Activated CD4-positive, alpha-beta T cell treated with anti-CD3 and anti-CD28 coated beads, Interleukin-2, amount 10 ng/mL, durations not matched to agents 24 days and 14 days (primary cell): ENCODE data around the gene RNF180. TPM values are rescaled to one million over a fixed set of nuclear protein-coding genes. Genes with fewer than 3 reads are reported as not detected.
"Not testable (repeated sequence)": the region's sequence is repeated elsewhere in the genome, so short reads cannot be mapped to it uniquely, and the experiment has no call there.

ENCODE experiments used
- DNase-seq: peaks from one replicate; pipeline ENCODE4 v3.0.0; 2022
- H3K27ac Mint-ChIP-seq: one replicate; pipeline ENCODE4 v1.8.0; 2022; ENCODE audit warnings: mild to moderate bottlenecking, mixed read lengths
- H3K27me3 Mint-ChIP-seq: one replicate; pipeline ENCODE4 v1.8.0; 2022; ENCODE audit warnings: mixed read lengths
- H3K36me3 Mint-ChIP-seq: one replicate; pipeline ENCODE4 v1.8.0; 2022; ENCODE audit warnings: low read depth, mild to moderate bottlenecking, mixed read lengths
- H3K4me1 Mint-ChIP-seq: one replicate; pipeline ENCODE4 v1.8.0; 2021; ENCODE audit warnings: mixed read lengths
- H3K4me3 Mint-ChIP-seq: one replicate; pipeline ENCODE4 v1.8.0; 2022; ENCODE audit warnings: mild to moderate bottlenecking, moderate library complexity, mixed read lengths
- H3K9me3 Mint-ChIP-seq: one replicate; pipeline ENCODE4 v1.8.0; 2021; ENCODE audit warnings: mixed read lengths
- intact Hi-C: fragments of 100-400 bp; cut with micrococcal nuclease; formaldehyde crosslinking; loops from one replicate; pipeline ENCODE4 v1.15.1; 2023
- total RNA-seq: library from RNA; stranded (reverse); gene quantifications from 2 replicates; pipeline ENCODE4 v1.2.3, GENCODE V29; 2022

Gene RNF180
- total RNA-seq, 1 donor from 2014 or later = not detected

DNA sequence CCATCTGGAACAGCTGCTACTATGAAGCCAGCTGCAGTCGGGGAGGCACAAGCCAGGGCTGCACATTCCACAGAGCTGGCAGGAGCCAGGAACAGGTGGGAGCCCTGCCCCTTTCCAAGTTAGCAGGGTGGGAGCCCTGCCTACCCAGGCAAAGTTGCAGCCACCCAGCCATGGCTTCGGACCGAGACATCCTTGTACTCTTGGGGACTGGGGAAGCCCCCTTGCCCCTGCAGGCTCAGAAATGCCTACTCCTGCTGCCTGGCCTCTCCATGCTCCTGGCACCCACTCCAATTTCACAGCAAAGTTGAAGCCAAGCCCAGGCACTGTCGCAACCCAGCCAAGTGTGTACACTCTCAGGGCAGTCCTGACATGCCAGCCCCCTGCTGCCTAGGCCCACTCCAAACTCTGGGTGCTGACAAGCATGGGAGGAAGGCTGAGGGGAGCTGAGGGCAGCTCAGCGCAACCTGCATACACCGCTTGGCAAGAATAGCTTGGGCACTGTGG is 165.1 kb downstream of the RNF180 start:
- H3K9me3 Mint-ChIP-seq = peaks cover 3% of the 10 kb centered on the region

DNA sequence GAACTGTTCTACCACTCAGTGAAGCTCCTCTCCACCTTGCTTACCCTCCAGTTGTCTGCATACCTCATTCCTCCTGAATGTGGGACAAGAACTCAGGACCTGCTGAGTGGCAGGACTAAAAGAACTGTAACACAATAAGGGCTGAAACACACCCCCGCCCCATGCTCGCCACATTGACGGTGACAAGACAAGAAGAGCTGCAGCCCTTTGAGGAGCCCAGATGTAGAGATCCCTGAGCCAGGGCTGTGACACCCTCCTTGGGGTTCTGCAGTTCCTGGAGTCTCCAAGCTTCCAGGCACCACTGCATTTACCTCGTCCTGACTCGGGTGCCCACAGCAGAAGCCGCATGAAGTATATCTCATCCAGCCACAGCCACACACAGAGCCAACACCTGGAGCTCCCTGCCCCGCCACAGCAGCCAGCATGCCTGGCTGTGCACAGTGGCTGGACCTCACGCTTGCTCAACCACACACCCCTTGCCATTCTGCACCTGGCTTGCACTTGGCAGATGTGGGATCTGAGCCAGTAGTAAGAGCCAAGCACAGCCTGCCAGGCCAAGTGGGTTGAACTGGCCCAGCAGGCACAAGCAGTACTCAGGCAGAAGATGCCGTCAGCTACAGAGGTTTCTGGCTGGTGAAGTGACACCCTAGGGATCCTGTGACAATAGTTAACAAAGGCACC is 166.1 kb downstream of the RNF180 start:
- no peaks in the 10 kb centered on the region for H3K4me1 Mint-ChIP-seq
- intact Hi-C loops = no loop called here
- no peak overlapping the region for H3K27ac Mint-ChIP-seq
- H3K36me3 Mint-ChIP-seq = no peaks in the 10 kb centered on the region
- no peak for DNase-seq
- no peaks in the 10 kb centered on the region for H3K27me3 Mint-ChIP-seq
- H3K9me3 Mint-ChIP-seq = peaks cover 3% of the 10 kb centered on the region
- H3K4me3 Mint-ChIP-seq = no peak overlapping the region

More for the DNA sequence above, 165.1 kb downstream of the RNF180 start:
- Mint-ChIP-seq H3K4me1 (no peaks in the 10 kb centered on the region), H3K27me3 (no peaks in the 10 kb centered on the region), H3K4me3 (no peak overlapping the region), H3K27ac (no peak overlapping the region), H3K36me3 (no peaks in the 10 kb centered on the region)
- DNase-seq = no peak
- intact Hi-C loops = no loop called here

DNA sequence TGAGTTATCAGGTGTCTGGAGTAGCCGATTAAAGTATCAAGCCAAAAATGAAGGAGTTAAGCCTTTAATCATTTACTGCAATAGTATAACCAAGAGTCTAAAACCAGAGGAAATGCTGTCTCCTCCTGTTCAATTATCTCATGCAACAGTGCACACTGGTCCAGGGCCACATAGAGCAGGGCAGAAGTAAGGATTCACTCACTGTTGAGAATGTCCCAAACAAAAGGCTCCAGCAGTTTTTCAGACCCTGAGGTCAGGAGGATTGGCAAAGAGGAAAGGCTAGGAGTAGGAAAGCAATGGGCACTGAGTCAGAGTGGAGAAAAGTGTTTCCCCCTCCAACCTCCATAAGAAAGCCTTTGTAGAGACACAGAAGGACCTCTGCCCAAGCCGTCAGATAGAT is 168.2 kb downstream of the RNF180 start:
- Mint-ChIP-seq H3K27ac (no peak overlapping the region), H3K36me3 (no peaks in the 10 kb centered on the region), H3K27me3 (no peaks in the 10 kb centered on the region), H3K9me3 (peaks cover 3% of the 10 kb centered on the region), H3K4me1 (no peaks in the 10 kb centered on the region), H3K4me3 (no peak overlapping the region)
- intact Hi-C loops = no loop called here
- DNase-seq = no peak

DNA sequence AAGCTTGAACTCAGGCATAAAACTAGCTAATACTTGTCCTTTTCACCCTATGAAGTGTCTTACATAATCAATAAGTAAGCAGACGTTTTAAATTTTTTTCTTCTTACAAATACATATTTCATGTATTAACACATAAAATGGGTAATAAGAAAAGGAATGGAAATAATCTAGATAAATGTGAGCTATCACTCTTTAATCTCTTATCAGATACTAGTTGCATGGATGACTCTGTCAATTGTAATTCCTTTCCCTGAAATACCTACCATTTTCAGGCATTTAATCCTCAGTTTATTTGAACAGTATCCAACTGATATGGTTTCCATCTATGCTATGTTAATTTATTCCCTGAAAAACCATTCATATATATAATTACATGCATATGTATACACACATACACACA is 174.1 kb downstream of the RNF180 start:
- no peaks in the 10 kb centered on the region for H3K9me3 Mint-ChIP-seq
- H3K36me3 Mint-ChIP-seq = no peaks in the 10 kb centered on the region
- no peak overlapping the region for H3K27ac Mint-ChIP-seq
- intact Hi-C loops = no loop called here
- DNase-seq = no peak
- H3K4me1 Mint-ChIP-seq = no peaks in the 10 kb centered on the region
- H3K4me3 Mint-ChIP-seq = no peak overlapping the region
- H3K27me3 Mint-ChIP-seq = no peaks in the 10 kb centered on the region

DNA sequence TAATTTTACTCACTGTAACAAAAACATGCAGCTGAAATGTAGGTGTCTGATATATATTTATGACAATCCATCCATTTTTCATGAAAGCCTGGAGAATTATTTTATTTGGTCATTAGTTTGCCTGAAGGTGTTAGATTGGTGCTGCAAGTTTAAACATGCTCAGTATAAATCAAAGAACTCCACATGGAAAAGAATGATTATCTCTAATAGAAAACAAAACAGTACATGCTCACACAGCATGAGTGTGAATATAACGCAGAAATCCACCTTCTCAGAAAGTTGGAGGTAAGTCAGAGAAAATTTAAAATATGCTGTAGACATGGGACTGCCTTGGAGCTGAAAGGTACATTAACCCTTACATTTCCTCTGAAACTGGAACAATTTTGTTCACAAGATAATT is 174.7 kb downstream of the RNF180 start:
- no peak overlapping the region for H3K4me3 Mint-ChIP-seq
- no peaks in the 10 kb centered on the region for H3K27me3 Mint-ChIP-seq
- H3K27ac Mint-ChIP-seq = no peak overlapping the region
- DNase-seq = no peak
- H3K36me3 Mint-ChIP-seq = no peaks in the 10 kb centered on the region
- H3K9me3 Mint-ChIP-seq = no peaks in the 10 kb centered on the region
- intact Hi-C loops = no loop called here
- H3K4me1 Mint-ChIP-seq = no peaks in the 10 kb centered on the region

DNA sequence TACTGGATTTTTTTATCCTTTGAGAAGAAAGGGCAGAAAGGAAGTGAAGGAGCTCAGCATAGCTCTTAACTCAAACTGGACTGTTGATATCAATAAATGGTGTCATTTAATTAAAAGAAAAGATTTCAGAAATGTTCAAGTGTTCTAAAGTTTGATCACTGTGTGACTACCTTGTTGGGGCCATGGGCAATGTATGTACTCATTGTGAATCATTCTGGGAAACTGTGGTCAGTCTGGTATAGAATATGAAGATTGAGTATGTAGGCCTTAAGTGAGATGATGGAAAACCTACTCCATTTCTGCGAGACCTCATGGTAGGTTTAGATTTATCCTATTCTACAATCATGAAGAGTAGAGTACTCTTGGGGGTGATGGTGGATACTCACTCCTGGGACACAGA is 175.7 kb downstream of the RNF180 start:
- Mint-ChIP-seq H3K27ac (no peak overlapping the region), H3K4me1 (no peaks in the 10 kb centered on the region), H3K9me3 (no peaks in the 10 kb centered on the region), H3K36me3 (no peaks in the 10 kb centered on the region), H3K4me3 (no peak overlapping the region), H3K27me3 (no peaks in the 10 kb centered on the region)
- no peak for DNase-seq
- intact Hi-C loops = no loop called here

DNA sequence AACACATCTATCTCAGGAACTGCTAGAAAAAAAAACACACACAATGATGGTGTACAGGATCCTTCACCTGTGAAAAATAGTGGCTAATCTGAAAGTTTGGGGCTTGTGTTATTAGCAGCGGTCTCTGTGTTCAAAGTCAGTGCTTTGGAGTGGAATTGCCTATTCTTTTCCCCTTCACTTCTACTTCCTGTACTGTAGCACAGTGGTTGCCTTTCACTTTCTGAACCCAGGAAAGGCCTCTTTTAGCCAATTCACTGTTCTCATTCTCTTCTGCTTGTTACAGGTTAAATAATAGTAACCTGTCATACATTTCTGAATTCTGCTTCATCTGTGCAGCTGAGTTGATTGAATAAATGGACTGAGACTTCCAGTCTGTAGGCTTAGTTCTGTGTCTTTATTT is 178.9 kb downstream of the RNF180 start:
- H3K4me1 Mint-ChIP-seq = no peaks in the 10 kb centered on the region
- no peaks in the 10 kb centered on the region for H3K27me3 Mint-ChIP-seq
- no peak for DNase-seq
- no peaks in the 10 kb centered on the region for H3K36me3 Mint-ChIP-seq
- H3K4me3 Mint-ChIP-seq = no peak overlapping the region
- no peaks in the 10 kb centered on the region for H3K9me3 Mint-ChIP-seq
- intact Hi-C loops = no loop called here
- H3K27ac Mint-ChIP-seq = no peak overlapping the region

DNA sequence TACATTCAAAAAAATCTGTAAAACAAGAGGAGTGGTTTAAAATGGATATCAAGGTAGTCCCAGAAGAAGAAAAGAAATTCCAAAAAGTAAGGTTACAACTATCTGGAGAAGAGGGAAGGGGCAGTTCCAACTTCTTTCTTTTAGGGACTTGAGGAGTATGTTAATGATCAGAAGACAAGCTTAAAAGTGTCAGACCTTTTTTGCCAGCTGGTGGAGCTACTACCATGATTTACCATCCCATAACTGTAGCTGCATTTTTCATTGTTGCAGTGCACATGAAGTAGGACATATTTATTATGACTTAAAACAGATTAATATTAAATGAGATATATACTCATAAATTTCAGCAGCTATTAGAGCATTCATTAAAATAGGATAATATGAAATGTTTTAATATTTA is 181.7 kb downstream of the RNF180 start:
- intact Hi-C loops = no loop called here
- H3K27me3 Mint-ChIP-seq = no peaks in the 10 kb centered on the region
- H3K36me3 Mint-ChIP-seq = no peaks in the 10 kb centered on the region
- no peak for DNase-seq
- no peak overlapping the region for H3K27ac Mint-ChIP-seq
- H3K9me3 Mint-ChIP-seq = no peaks in the 10 kb centered on the region
- no peak overlapping the region for H3K4me3 Mint-ChIP-seq
- no peaks in the 10 kb centered on the region for H3K4me1 Mint-ChIP-seq

DNA sequence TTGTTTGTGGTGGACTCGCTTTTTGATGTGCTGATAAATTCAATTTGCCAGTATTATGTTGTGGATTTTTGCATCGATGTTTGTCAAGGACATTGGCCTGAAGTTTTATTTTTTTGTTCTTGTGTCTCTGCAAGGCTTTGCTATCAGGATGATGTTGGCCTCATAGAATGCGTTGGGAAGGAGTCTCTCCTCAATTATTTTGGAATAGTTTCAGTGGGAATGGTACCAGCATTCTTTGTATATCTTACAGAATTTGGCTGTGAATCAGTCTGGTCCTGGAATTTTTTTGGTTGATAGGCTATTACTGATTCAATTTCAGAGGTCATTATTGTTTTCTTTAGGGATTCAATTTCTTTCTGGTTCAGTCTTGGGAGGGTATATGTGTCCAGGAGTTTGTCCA is 198.8 kb downstream of the RNF180 start:
- intact Hi-C loops = no loop called here
- H3K4me3 Mint-ChIP-seq = no peak overlapping the region
- H3K4me1 Mint-ChIP-seq = no peaks in the 10 kb centered on the region
- H3K27ac Mint-ChIP-seq = no peak overlapping the region
- H3K27me3 Mint-ChIP-seq = no peaks in the 10 kb centered on the region
- H3K9me3 Mint-ChIP-seq = peaks cover 16% of the 10 kb centered on the region
- DNase-seq = no peak
- no peaks in the 10 kb centered on the region for H3K36me3 Mint-ChIP-seq

DNA sequence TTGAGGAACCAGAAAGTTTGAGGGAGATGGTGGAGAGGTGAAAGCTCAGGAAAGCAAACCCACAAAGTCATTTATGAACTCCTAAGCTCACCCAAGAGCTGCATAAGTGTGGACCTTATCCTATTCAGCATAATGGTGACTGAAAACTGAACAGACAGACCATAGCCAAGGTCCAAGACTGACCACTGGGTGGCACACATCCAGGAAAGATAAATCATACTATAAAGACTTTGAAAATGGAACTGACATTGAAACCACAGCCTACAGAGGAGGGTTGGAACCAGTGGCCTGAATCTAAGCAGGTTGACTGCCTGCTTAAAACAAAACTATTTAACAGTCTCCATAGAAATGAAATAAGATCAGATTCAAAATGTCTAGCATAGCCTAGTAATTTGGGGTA is 219.1 kb downstream of the RNF180 start:
- no peaks in the 10 kb centered on the region for H3K9me3 Mint-ChIP-seq

DNA sequence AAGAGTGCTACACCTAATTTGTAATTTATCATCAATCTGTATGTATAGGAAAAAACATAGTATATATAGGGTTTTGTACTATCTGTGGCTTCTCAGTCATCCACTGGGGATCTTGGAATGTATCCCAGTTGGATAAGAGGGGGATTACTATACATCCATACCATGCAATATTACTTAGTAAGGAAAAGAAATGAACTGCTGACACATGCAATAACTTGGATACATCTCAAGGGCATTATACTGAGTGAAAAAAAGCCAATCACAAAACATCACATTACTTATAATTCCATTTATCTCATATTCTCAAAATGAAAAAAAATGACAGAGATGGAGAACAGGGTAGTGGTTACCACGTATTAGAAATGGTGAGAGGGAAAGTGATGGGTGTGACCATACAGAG is 231.9 kb downstream of the RNF180 start:
- no peak for DNase-seq
- H3K9me3 Mint-ChIP-seq = no peaks in the 10 kb centered on the region
- H3K4me1 Mint-ChIP-seq = no peaks in the 10 kb centered on the region
- no peak overlapping the region for H3K4me3 Mint-ChIP-seq
- no peaks in the 10 kb centered on the region for H3K36me3 Mint-ChIP-seq
- no peaks in the 10 kb centered on the region for H3K27me3 Mint-ChIP-seq
- no peak overlapping the region for H3K27ac Mint-ChIP-seq
- intact Hi-C loops = no loop called here

More for the DNA sequence above, 219.1 kb downstream of the RNF180 start:
- no peak for DNase-seq
- intact Hi-C loops = no loop called here
- Mint-ChIP-seq H3K36me3 (no peaks in the 10 kb centered on the region), H3K27me3 (no peaks in the 10 kb centered on the region), H3K4me3 (no peak overlapping the region), H3K4me1 (no peaks in the 10 kb centered on the region), H3K27ac (no peak overlapping the region)

DNA sequence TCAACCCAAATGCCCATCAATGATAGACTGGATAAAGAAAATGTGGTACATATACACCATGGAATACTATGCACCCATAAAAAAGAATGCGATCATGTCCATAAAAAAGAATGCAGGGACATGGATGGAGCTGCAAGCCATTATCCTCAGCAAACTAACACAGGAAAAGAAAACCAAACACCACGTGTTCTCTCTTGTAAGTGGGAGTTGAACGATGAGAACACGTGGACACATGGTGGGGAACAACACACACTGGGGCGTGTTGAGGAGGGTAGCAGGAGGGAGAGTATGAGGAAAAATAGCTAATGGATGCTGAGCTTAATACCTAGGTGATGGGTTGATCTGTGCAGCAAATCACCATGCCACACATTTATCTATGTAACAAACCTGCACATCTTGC is 233.1 kb downstream of the RNF180 start:
- H3K27me3 Mint-ChIP-seq, H3K4me3 Mint-ChIP-seq, DNase-seq, H3K27ac Mint-ChIP-seq, H3K9me3 Mint-ChIP-seq, intact Hi-C loops, H3K36me3 Mint-ChIP-seq, H3K4me1 Mint-ChIP-seq: not testable (repeated sequence)

DNA sequence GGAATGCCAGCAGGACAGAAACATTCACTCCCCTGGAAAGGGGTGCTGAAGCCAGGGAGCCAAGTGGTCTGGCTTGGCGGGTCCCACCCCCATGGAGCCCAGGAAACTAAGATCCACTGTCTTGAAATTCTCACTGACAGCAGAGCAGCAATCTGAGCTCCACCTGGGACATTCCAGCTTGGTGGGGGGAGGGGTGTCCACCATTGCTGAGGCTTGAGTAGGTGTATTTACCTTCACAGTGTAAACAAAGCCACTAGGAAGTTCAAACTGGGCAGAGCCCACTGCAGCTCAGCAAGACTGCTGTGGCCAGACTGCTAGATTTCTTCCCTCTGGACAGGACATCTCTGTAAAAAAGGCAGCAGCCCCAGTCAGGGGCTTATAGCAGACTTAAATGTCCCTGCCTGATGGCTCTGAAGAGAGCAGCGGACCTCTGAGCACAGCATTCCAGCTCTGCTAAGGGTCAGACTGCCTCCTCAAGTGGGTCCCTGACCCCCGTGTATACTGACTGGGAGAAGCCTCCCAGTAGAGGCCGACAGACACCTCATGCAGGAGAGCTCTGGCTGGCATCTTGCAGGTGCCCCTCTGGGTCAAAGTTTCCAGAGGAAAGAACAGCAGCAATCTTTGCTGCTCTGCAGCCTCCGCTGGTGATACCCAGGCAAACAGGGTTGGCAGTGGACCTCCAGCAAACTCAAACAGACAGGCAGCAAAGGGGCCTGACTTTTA is 241.6 kb downstream of the RNF180 start:
- H3K4me3 Mint-ChIP-seq, H3K27ac Mint-ChIP-seq, DNase-seq, H3K4me1 Mint-ChIP-seq, H3K27me3 Mint-ChIP-seq, intact Hi-C loops, H3K36me3 Mint-ChIP-seq: not testable (repeated sequence)
- peaks cover 26% of the 10 kb centered on the region for H3K9me3 Mint-ChIP-seq

DNA sequence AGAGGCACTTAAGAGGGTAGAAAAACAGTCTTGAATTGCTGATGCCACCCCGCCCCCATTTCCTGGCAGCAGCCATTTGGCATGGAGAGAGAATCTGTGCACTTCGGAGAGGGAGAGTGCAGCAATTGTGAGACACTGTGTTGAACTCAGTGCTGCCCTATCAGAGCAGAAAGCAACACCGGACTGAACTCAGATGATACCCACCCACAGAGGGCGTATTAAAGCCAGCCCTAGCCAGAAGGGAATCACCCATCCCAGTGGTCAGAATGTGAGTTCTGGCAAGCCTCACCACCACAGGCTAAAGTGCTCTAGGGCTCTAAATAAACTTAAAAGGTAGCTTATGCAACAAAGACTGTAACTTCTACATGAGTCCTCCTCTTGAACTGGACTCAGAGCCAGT is 251.7 kb downstream of the RNF180 start:
- DNase-seq = no peak
- intact Hi-C loops = no loop called here
- Mint-ChIP-seq H3K4me1 (no peaks in the 10 kb centered on the region), H3K9me3 (peaks cover 3% of the 10 kb centered on the region), H3K4me3 (no peak overlapping the region), H3K36me3 (no peaks in the 10 kb centered on the region), H3K27ac (no peak overlapping the region), H3K27me3 (no peaks in the 10 kb centered on the region)
